B cell (primary cell): Measurements from ENCODE around the gene GYS2. TPM values are rescaled to one million over a fixed set of nuclear protein-coding genes. Genes with fewer than 3 reads are reported as not detected.

ENCODE experiments used
- ATAC-seq: fragments of 200-7000 bp; cut with Tn5 transposase; one replicate; pipeline ENCODE4 v1.10.0; 2021; ENCODE audit warnings: low read depth, mild to moderate bottlenecking, moderate number of reproducible peaks, moderate library complexity
- CTCF ChIA-PET: fragments of 350-600 bp; sonication (Branson Sonifier 250); formaldehyde crosslinking; loops from one replicate; lab custom pipeline; 2021; ENCODE audit warnings: antibody characterized with exemption, inconsistent platforms; lab: Charles Lee
- POLR2A ChIA-PET: fragments of 350-600 bp; sonication (Branson Sonifier 250); formaldehyde crosslinking; loops from one replicate; lab custom pipeline; 2021; ENCODE audit warnings: antibody characterized with exemption; lab: Charles Lee
- DNase-seq: peaks from one replicate; pipeline ENCODE4 v3.0.0; 2013
- H2AFZ ChIP-seq: 2 replicates; pipeline ENCODE4 v1.6.1; 2012; ENCODE audit warnings: mild to moderate bottlenecking, low read depth, low read length; ENCODE audit not compliant: insufficient read depth, poor library complexity, severe bottlenecking
- H3K27ac ChIP-seq, 2 donors: 1 replicate in 1 of 2; 2 replicates in 1 of 2; pipeline ENCODE4 v1.5.1; 2012 to 2013; ENCODE audit warnings: low read length in 2 of 2, mild to moderate bottlenecking in 2 of 2, moderate library complexity in 1 of 2
- H3K27me3 ChIP-seq, 4 experiments: fragments of 200-600 bp in 1 of 4; sonication (generic) in 1 of 4; replicated peaks in 1 of 4; 1 replicate in 2 of 4; 2 replicates in 2 of 4; pipeline versions ENCODE4 v1.6.1 to v1.7.0; 2013 to 2016; ENCODE audit warnings: low read length in 3 of 4, mild to moderate bottlenecking in 2 of 4, mixed read lengths in 1 of 4, moderate library complexity in 1 of 4; ENCODE audit not compliant: insufficient read depth in 4 of 4, control insufficient read depth in 3 of 4; ENCODE audit errors: control extremely low read depth in 1 of 4
- H3K36me3 ChIP-seq, 2 experiments: replicated peaks in 1 of 2; 1 replicate in 1 of 2; 2 replicates in 1 of 2; pipeline versions ENCODE4 v1.6.1 to v1.7.1; 2013; ENCODE audit warnings: low read length in 1 of 2; ENCODE audit not compliant: insufficient read depth in 2 of 2, control insufficient read depth in 1 of 2; ENCODE audit errors: control extremely low read depth in 1 of 2, extremely low read depth in 1 of 2
- H3K4me1 ChIP-seq, 2 donors: fragments of 200-600 bp in 1 of 2; sonication (generic) in 1 of 2; 1 replicate in 1 of 2; 2 replicates in 1 of 2; pipeline versions ENCODE4 v1.5.1 to v1.6.1; 2013 to 2017; ENCODE audit warnings: low read length in 2 of 2; ENCODE audit not compliant: control insufficient read depth in 2 of 2, insufficient read depth in 2 of 2
- H3K4me2 ChIP-seq: replicated peaks from 2 replicates; pipeline ENCODE3; 2012; ENCODE audit warnings: mild to moderate bottlenecking, low read depth, low read length; ENCODE audit not compliant: poor library complexity, severe bottlenecking
- H3K4me3 ChIP-seq, 5 experiments: fragments of 200-600 bp in 1 of 5; sonication (generic) in 1 of 5; 1 replicate in 3 of 5; 2 replicates in 2 of 5; pipeline versions ENCODE4 v1.5.1 to v1.7.0; 2011 to 2016; ENCODE audit warnings: low read length in 4 of 5, mild to moderate bottlenecking in 4 of 5, low read depth in 2 of 5, control low read depth in 1 of 5, moderate library complexity in 1 of 5; ENCODE audit not compliant: insufficient read depth in 1 of 5; ENCODE audit errors: control extremely low read depth in 1 of 5, extremely low read depth in 1 of 5
- H3K79me2 ChIP-seq: fragments of 200-600 bp; sonication (generic); one replicate; pipeline ENCODE4 v1.6.0; 2016; ENCODE audit warnings: low read length; ENCODE audit not compliant: control insufficient read depth, insufficient read depth
- H3K9ac ChIP-seq: fragments of 200-600 bp; sonication (generic); 2 replicates; pipeline ENCODE4 v1.6.1; 2017; ENCODE audit warnings: mild to moderate bottlenecking, low read length, moderate library complexity
- H3K9me3 ChIP-seq, 3 donors: one replicate each; pipeline versions ENCODE4 v1.6.1 to v1.7.1; 2013; ENCODE audit warnings: low read length in 2 of 3; ENCODE audit not compliant: control insufficient read depth in 2 of 3, insufficient read depth in 1 of 3; ENCODE audit errors: control extremely low read depth in 1 of 3
- H4K20me1 ChIP-seq: 2 replicates; pipeline ENCODE4 v1.6.0; 2012; ENCODE audit warnings: mild to moderate bottlenecking, low read length; ENCODE audit not compliant: insufficient read depth, control insufficient read depth, poor library complexity, severe bottlenecking
- H3K27ac Mint-ChIP-seq: one replicate; pipeline ENCODE4 v1.8.0; 2021; ENCODE audit warnings: mixed read lengths
- H3K27me3 Mint-ChIP-seq: one replicate; pipeline ENCODE4 v1.8.0; 2021; ENCODE audit warnings: mixed read lengths
- H3K4me1 Mint-ChIP-seq: one replicate; pipeline ENCODE4 v1.8.0; 2021; ENCODE audit warnings: mixed read lengths
- H3K4me3 Mint-ChIP-seq: one replicate; pipeline ENCODE4 v1.8.0; 2021; ENCODE audit warnings: mixed read lengths
- H3K9me3 Mint-ChIP-seq: one replicate; pipeline ENCODE4 v1.8.0; 2022; ENCODE audit warnings: mixed read lengths; ENCODE audit not compliant: insufficient read depth
- CTCF ChIP-seq: fragments of 200-600 bp; IDR thresholded peaks from one replicate; pipeline ENCODE4 v1.8.0; 2022; ENCODE audit warnings: antibody characterized with exemption, mild to moderate bottlenecking
- EZH2 ChIP-seq: IDR thresholded peaks from 2 replicates; pipeline ENCODE4 v1.6.1; 2012; ENCODE audit warnings: borderline replicate concordance, low read depth, mild to moderate bottlenecking, moderate library complexity, low read length; ENCODE audit not compliant: insufficient read depth, poor library complexity, severe bottlenecking
- WGBS: methylation state at CpG from one replicate; pipeline ENCODE4 v1.1.5; 2013; ENCODE audit warnings: missing lambda C conversion rate; ENCODE audit not compliant: insufficient coverage; 5-methylcytosine and 5-hydroxymethylcytosine counted together
- intact Hi-C: fragments of 100-400 bp; cut with micrococcal nuclease; formaldehyde crosslinking; loops from one replicate; pipeline ENCODE4 v1.10.0; 2022
- polyA plus RNA-seq: library from polyadenylated mRNA; depleted of rRNA; stranded (reverse); fragments of >200 nt; gene quantifications from 2 replicates; pipeline ENCODE4 v1.2.3, GENCODE V29; 2012
- total RNA-seq, 2 donors: library from RNA; stranded (reverse); fragments of 120-200 nt in 1 of 2; gene quantifications; 1 replicate in 1 of 2; 2 replicates in 1 of 2; pipeline versions ENCODE4 v1.2.3 to v1.2.4, GENCODE V29; 2013 to 2022

Gene GYS2
- total and polyA plus RNA-seq, 2 donors (not counting 1 experiment from before 2014, with no cell fraction given) = not detected

GRCh38 chr12:21523148-21523547 is 81.5 kb downstream of the GYS2 start:
- Histone ChIP-seq H3K79me2 (no peaks in the 10 kb centered on the region), H3K4me3 (no peak overlapping the region), H3K4me2 (no peak overlapping the region), H3K27ac (no peak overlapping the region), H3K27me3 (peaks cover 0 to 10% (median 0%) of the 10 kb centered on the region in 4 experiments), H4K20me1 (no peaks in the 10 kb centered on the region), H3K4me1 (peaks cover 4 to 6% of the 10 kb centered on the region in 2 donors), H3K9ac (no peak overlapping the region), H3K9me3 (peaks cover 0 to 2% (median 0%) of the 10 kb centered on the region in 3 donors), H3K36me3 (no peaks in the 10 kb centered on the region), H2AFZ (no peak overlapping the region)
- TF ChIP-seq CTCF (no peak), EZH2 (no peak)
- peaks cover 9% of the 10 kb centered on the region for H3K9me3 Mint-ChIP-seq
- no peak overlapping the region for H3K4me3 Mint-ChIP-seq
- ChIA-PET POLR2A (no interaction called here), CTCF (no interaction called here)
- H3K27me3 Mint-ChIP-seq = no peaks in the 10 kb centered on the region
- DNase-seq (no peak), ATAC-seq (no peak)
- peaks cover 7% of the 10 kb centered on the region for H3K4me1 Mint-ChIP-seq
- H3K27ac Mint-ChIP-seq = no peak overlapping the region
- intact Hi-C loops = no loop called here

GRCh38 chr12:21521541-21521940 is 83.1 kb downstream of the GYS2 start:
- Histone ChIP-seq H3K27me3 (no peaks in the 10 kb centered on the region), H3K4me1 (no peaks in the 10 kb centered on the region), H3K9me3 (peaks cover 0 to 2% (median 0%) of the 10 kb centered on the region in 3 donors), H3K4me2 (no peak overlapping the region), H4K20me1 (no peaks in the 10 kb centered on the region), H3K27ac (no peak overlapping the region), H3K4me3 (no peak overlapping the region), H3K79me2 (no peaks in the 10 kb centered on the region), H2AFZ (no peak overlapping the region), H3K9ac (no peak overlapping the region), H3K36me3 (peaks cover 0 to 5% of the 10 kb centered on the region in 2 experiments)
- TF ChIP-seq EZH2 (no peak), CTCF (no peak)
- no peak overlapping the region for H3K4me3 Mint-ChIP-seq
- ATAC-seq (no peak), DNase-seq (no peak)
- ChIA-PET POLR2A (no interaction called here), CTCF (no interaction called here)
- H3K27me3 Mint-ChIP-seq = no peaks in the 10 kb centered on the region
- no peaks in the 10 kb centered on the region for H3K4me1 Mint-ChIP-seq
- intact Hi-C loops = no loop called here
- H3K9me3 Mint-ChIP-seq = peaks cover 9% of the 10 kb centered on the region
- no CpG with 5 or more reads among the region's 1 CpG for WGBS
- H3K27ac Mint-ChIP-seq = no peak overlapping the region
